H1 (cell line): Measurements from ENCODE around the gene HNRNPH3. TPM values are rescaled to one million over a fixed set of nuclear protein-coding genes. Genes with fewer than 3 reads are reported as not detected.

Experiments
- CTCF ChIA-PET: fragments of 300-600 bp; sonication (Branson Sonifier 250); formaldehyde crosslinking; loops from one replicate; lab custom pipeline; 2021; ENCODE audit not compliant: partially characterized antibody; lab: Charles Lee
- POLR2A ChIA-PET: fragments of 300-600 bp; sonication (Branson Sonifier 250); formaldehyde crosslinking; loops from one replicate; lab custom pipeline; 2021; ENCODE audit warnings: inconsistent platforms; ENCODE audit not compliant: partially characterized antibody; lab: Charles Lee
- DNase-seq, 2 experiments: peaks; one replicate each; pipeline versions ENCODE4 v3.0.0 to v3.0.0-alpha.2; 2010 to 2022; ENCODE audit warnings: low spot score in 2 of 2, low read depth in 1 of 2, mixed read lengths in 1 of 2
- FAIRE-seq: peaks from 2 replicates; lab custom pipeline; 2011; peaks lifted over from hg19 to GRCh38; lab: Jason Lieb, UNC
- H2AFZ ChIP-seq: 2 replicates; pipeline ENCODE4 v1.8.1; 2012; ENCODE audit warnings: low read length, inconsistent platforms
- H2AK5ac ChIP-seq: 2 replicates; pipeline ENCODE4 v1.6.1; 2013; ENCODE audit warnings: low read depth, low read length
- H2BK120ac ChIP-seq: replicated peaks from 2 replicates; pipeline ENCODE3; 2013; ENCODE audit warnings: low read depth, low read length, inconsistent platforms
- H2BK12ac ChIP-seq: 2 replicates; pipeline ENCODE4 v1.6.1; 2013; ENCODE audit warnings: low read depth, low read length
- H2BK15ac ChIP-seq: 2 replicates; pipeline ENCODE4 v1.6.1; 2013; ENCODE audit warnings: low read length
- H2BK20ac ChIP-seq: 2 replicates; pipeline ENCODE4 v1.6.1; 2013; ENCODE audit warnings: low read length
- H2BK5ac ChIP-seq: 2 replicates; pipeline ENCODE4 v1.6.1; 2013; ENCODE audit warnings: low read depth, low read length
- H3K14ac ChIP-seq: 2 replicates; pipeline ENCODE4 v1.6.1; 2013; ENCODE audit warnings: inconsistent platforms; ENCODE audit not compliant: insufficient read length
- H3K18ac ChIP-seq: 2 replicates; pipeline ENCODE4 v1.6.1; 2013; ENCODE audit warnings: low read length; ENCODE audit errors: extremely low read depth
- H3K23ac ChIP-seq: 2 replicates; pipeline ENCODE4 v1.6.1; 2013; ENCODE audit warnings: inconsistent platforms; ENCODE audit not compliant: insufficient read length
- H3K23me2 ChIP-seq: 2 replicates; pipeline ENCODE4 v1.6.1; 2013; ENCODE audit warnings: low read depth, low read length
- H3K27ac ChIP-seq: 2 replicates; pipeline ENCODE4 v1.6.1; 2011; ENCODE audit warnings: low read depth, low read length, inconsistent platforms
- H3K27me3 ChIP-seq, 4 experiments: replicated peaks in 1 of 4; 1 replicate in 1 of 4; 2 replicates in 3 of 4; pipeline versions ENCODE4 v1.6.1 to v1.8.1; 2011 to 2013; ENCODE audit warnings: low read length in 3 of 4, mild to moderate bottlenecking in 3 of 4, inconsistent platforms in 2 of 4, mixed read lengths in 2 of 4, moderate library complexity in 1 of 4; ENCODE audit not compliant: control insufficient read depth in 3 of 4, insufficient read depth in 3 of 4; ENCODE audit errors: extremely low read depth in 1 of 4
- H3K36me3 ChIP-seq, 4 experiments: 2 replicates each; pipeline versions ENCODE4 v1.6.1 to v1.8.1; 2011 to 2013; ENCODE audit warnings: mild to moderate bottlenecking in 4 of 4, low read length in 3 of 4, moderate library complexity in 2 of 4, control low read depth in 1 of 4, inconsistent platforms in 1 of 4; ENCODE audit not compliant: insufficient read depth in 4 of 4, control insufficient read depth in 2 of 4
- H3K4ac ChIP-seq: replicated peaks from 2 replicates; pipeline ENCODE3; 2013; ENCODE audit warnings: low read length, low read depth, mixed read lengths, inconsistent platforms; ENCODE audit not compliant: insufficient read length
- H3K4me1 ChIP-seq, 4 experiments: replicated peaks in 1 of 4; 1 replicate in 1 of 4; 2 replicates in 3 of 4; pipeline versions ENCODE4 v1.6.1 to v1.8.1; 2011 to 2013; ENCODE audit warnings: low read length in 3 of 4, inconsistent platforms in 2 of 4, mixed read lengths in 1 of 4; ENCODE audit not compliant: insufficient read depth in 4 of 4, control insufficient read depth in 3 of 4
- H3K4me2 ChIP-seq, 2 experiments: 2 replicates each; pipeline versions ENCODE4 v1.6.1 to v1.8.1; 2011 to 2013; ENCODE audit warnings: low read depth in 2 of 2, low read length in 2 of 2, control low read depth in 1 of 2, inconsistent platforms in 1 of 2, mild to moderate bottlenecking in 1 of 2; ENCODE audit not compliant: insufficient read depth in 1 of 2
- H3K4me3 ChIP-seq, 4 experiments: fragments of 200-600, 300-600 bp in 1 of 4; sonication (generic), shearing (Covaris generic), sonication (Bioruptor Twin) in 1 of 4; 2 replicates each; pipeline versions ENCODE4 v1.5.1 to v1.8.1; 2011 to 2016; ENCODE audit warnings: low read length in 4 of 4, low read depth in 3 of 4, control low read depth in 2 of 4, inconsistent platforms in 2 of 4, mild to moderate bottlenecking in 2 of 4, mixed read lengths in 1 of 4, moderate library complexity in 1 of 4; ENCODE audit not compliant: insufficient read depth in 2 of 4; ENCODE audit errors: extremely low read depth in 1 of 4
- H3K56ac ChIP-seq: replicated peaks from 2 replicates; pipeline ENCODE3; 2013; ENCODE audit warnings: low read depth, mild to moderate bottlenecking, mixed read lengths, low read length, inconsistent platforms; ENCODE audit not compliant: insufficient read length
- H3K79me1 ChIP-seq: 2 replicates; pipeline ENCODE4 v1.6.1; 2013; ENCODE audit warnings: low read depth, low read length, control low read depth
- H3K79me2 ChIP-seq, 2 experiments: 2 replicates each; pipeline versions ENCODE4 v1.6.1 to v1.8.1; 2012 to 2013; ENCODE audit warnings: low read length in 2 of 2, mild to moderate bottlenecking in 2 of 2, inconsistent platforms in 1 of 2; ENCODE audit not compliant: insufficient read depth in 2 of 2, control insufficient read depth in 1 of 2
- H3K9ac ChIP-seq, 4 experiments: replicated peaks in 1 of 4; 1 replicate in 1 of 4; 2 replicates in 3 of 4; pipeline versions ENCODE4 v1.6.1 to v1.8.1; 2011 to 2013; ENCODE audit warnings: low read depth in 3 of 4, low read length in 3 of 4, control low read depth in 2 of 4, mild to moderate bottlenecking in 2 of 4, moderate library complexity in 2 of 4, inconsistent platforms in 1 of 4; ENCODE audit errors: extremely low read depth in 1 of 4
- H3K9me3 ChIP-seq, 2 experiments: 2 replicates each; pipeline versions ENCODE4 v1.6.1 to v1.8.1; 2012 to 2013; ENCODE audit warnings: mild to moderate bottlenecking in 2 of 2, moderate library complexity in 2 of 2, control low read depth in 1 of 2, inconsistent platforms in 1 of 2, low read depth in 1 of 2, low read length in 1 of 2, mixed read lengths in 1 of 2; ENCODE audit not compliant: insufficient read depth in 2 of 2
- H4K20me1 ChIP-seq, 2 experiments: replicated peaks in 1 of 2; 2 replicates each; pipeline versions ENCODE3 to v1.8.1; 2011 to 2013; ENCODE audit warnings: inconsistent platforms in 2 of 2, low read length in 2 of 2, mild to moderate bottlenecking in 1 of 2; ENCODE audit not compliant: insufficient read depth in 2 of 2, control insufficient read depth in 1 of 2
- H4K5ac ChIP-seq: 2 replicates; pipeline ENCODE4 v1.6.1; 2013; ENCODE audit warnings: low read length, low read depth, mixed read lengths, inconsistent platforms; ENCODE audit not compliant: insufficient read length
- H4K8ac ChIP-seq: 2 replicates; pipeline ENCODE4 v1.8.0; 2013; ENCODE audit warnings: mild to moderate bottlenecking, moderate library complexity, low read length, inconsistent platforms; ENCODE audit not compliant: insufficient read depth; ENCODE audit errors: extremely low read depth
- H4K91ac ChIP-seq: replicated peaks from 2 replicates; pipeline ENCODE3; 2013; ENCODE audit warnings: low read length, mixed read lengths, inconsistent platforms; ENCODE audit not compliant: insufficient read length
- CHD1 ChIP-seq: IDR thresholded peaks from 2 replicates; pipeline ENCODE4 v1.6.1; 2012; ENCODE audit warnings: low read depth, low read length, improper control_type of control experiment
- CREB1 ChIP-seq: IDR thresholded peaks from 2 replicates; pipeline ENCODE4 v1.6.1; 2012; ENCODE audit warnings: inconsistent platforms
- CTBP2 ChIP-seq: IDR thresholded peaks from 2 replicates; pipeline ENCODE4 v1.7.0; 2011; ENCODE audit warnings: borderline replicate concordance, mild to moderate bottlenecking, moderate library complexity, mixed read lengths, low read length; ENCODE audit not compliant: insufficient read depth, insufficient read length
- HDAC2 ChIP-seq, 2 experiments: fragments of 300-600 bp in 1 of 2; sonication (generic) in 1 of 2; IDR thresholded peaks; 2 replicates each; pipeline ENCODE4 v1.6.1; 2011 to 2012; ENCODE audit warnings: low read depth in 2 of 2, low read length in 2 of 2, mild to moderate bottlenecking in 2 of 2, moderate library complexity in 2 of 2, borderline replicate concordance in 1 of 2, inconsistent platforms in 1 of 2
- KDM4A ChIP-seq: IDR thresholded peaks from one replicate; pipeline ENCODE4 v1.7.1; 2012; ENCODE audit warnings: low read depth, mild to moderate bottlenecking, moderate library complexity, low read length, inconsistent platforms; ENCODE audit not compliant: severe bottlenecking
- KDM5A ChIP-seq: fragments of 200-600 bp; IDR thresholded peaks from 2 replicates; pipeline ENCODE4 v1.7.1; 2012; ENCODE audit warnings: mild to moderate bottlenecking, low read length, inconsistent platforms, mixed read lengths
- NANOG ChIP-seq: IDR thresholded peaks from 2 replicates; pipeline ENCODE4 v1.6.1; 2011; ENCODE audit warnings: low read length, low read depth, mild to moderate bottlenecking, inconsistent platforms; ENCODE audit not compliant: insufficient read depth, poor library complexity, severe bottlenecking
- PHF8 ChIP-seq: fragments of 200-600 bp; sonication (generic); conservative IDR thresholded peaks from 2 replicates; pipeline ENCODE4 v1.7.1; 2012; ENCODE audit warnings: low read depth, mild to moderate bottlenecking, inconsistent platforms, low read length, moderate library complexity
- RBBP5 ChIP-seq: IDR thresholded peaks from 2 replicates; pipeline ENCODE4 v1.7.1; 2012; ENCODE audit warnings: low read depth, mild to moderate bottlenecking, inconsistent platforms, low read length, moderate library complexity, borderline replicate concordance
- SP2 ChIP-seq: IDR thresholded peaks from 2 replicates; pipeline ENCODE4 v1.6.1; 2012; ENCODE audit warnings: mild to moderate bottlenecking, low read length, inconsistent platforms
- SP4 ChIP-seq: IDR thresholded peaks from 2 replicates; pipeline ENCODE4 v1.6.1; 2012; ENCODE audit warnings: low read length, inconsistent platforms
- TBP ChIP-seq: IDR thresholded peaks from 2 replicates; pipeline ENCODE4 v1.6.1; 2011; ENCODE audit warnings: low read depth, low read length, improper control_type of control experiment
- WGBS, 2 experiments: shearing (Covaris generic) in 1 of 2; methylation state at CpG; one replicate each; pipeline versions ENCODE4 v1.1.6 to v1.1.7; 2013 to 2015; ENCODE audit warnings: low lambda C conversion rate in 2 of 2, mixed read lengths in 2 of 2, inconsistent platforms in 1 of 2, low coverage in 1 of 2, missing lambda C conversion rate in 1 of 2; ENCODE audit not compliant: insufficient replicate concordance in 2 of 2, insufficient coverage in 1 of 2, insufficient read length in 1 of 2; ENCODE audit errors: extremely low coverage in 1 of 2, missing lambda C conversion rate in 1 of 2; 5-methylcytosine and 5-hydroxymethylcytosine counted together
- polyA plus RNA-seq, 7 experiments: library from polyadenylated mRNA; depleted of rRNA in 3 of 7; stranded (reverse) in 5 of 7; unstranded in 2 of 7; fragments of >200 nt in 5 of 7; fragments of 200-250 nt in 2 of 7; gene quantifications; 1 replicate in 5 of 7; 2 replicates in 1 of 7; 4 replicates in 1 of 7; pipeline versions ENCODE4 v1.2.1 to v1.2.3, GENCODE V29; 2011 to 2013; ENCODE audit warnings: missing spikeins in 2 of 7, mixed read lengths in 2 of 7
- total RNA-seq: library from RNA; stranded (reverse); fragmentation: NEBNext Ultra II Directional; extraction: Animal tissue kit (Norgen Biotek cat#: 25700); gene quantifications from 2 replicates; pipeline ENCODE4 v1.2.1, GENCODE V29; 2021

HNRNPH3 gene
- total and polyA plus RNA-seq, 2 of the 8 experiments (the other 6 are each of a cell fraction or from before 2014, with no cell fraction given) = 63.2 to 230 TPM

DNA sequence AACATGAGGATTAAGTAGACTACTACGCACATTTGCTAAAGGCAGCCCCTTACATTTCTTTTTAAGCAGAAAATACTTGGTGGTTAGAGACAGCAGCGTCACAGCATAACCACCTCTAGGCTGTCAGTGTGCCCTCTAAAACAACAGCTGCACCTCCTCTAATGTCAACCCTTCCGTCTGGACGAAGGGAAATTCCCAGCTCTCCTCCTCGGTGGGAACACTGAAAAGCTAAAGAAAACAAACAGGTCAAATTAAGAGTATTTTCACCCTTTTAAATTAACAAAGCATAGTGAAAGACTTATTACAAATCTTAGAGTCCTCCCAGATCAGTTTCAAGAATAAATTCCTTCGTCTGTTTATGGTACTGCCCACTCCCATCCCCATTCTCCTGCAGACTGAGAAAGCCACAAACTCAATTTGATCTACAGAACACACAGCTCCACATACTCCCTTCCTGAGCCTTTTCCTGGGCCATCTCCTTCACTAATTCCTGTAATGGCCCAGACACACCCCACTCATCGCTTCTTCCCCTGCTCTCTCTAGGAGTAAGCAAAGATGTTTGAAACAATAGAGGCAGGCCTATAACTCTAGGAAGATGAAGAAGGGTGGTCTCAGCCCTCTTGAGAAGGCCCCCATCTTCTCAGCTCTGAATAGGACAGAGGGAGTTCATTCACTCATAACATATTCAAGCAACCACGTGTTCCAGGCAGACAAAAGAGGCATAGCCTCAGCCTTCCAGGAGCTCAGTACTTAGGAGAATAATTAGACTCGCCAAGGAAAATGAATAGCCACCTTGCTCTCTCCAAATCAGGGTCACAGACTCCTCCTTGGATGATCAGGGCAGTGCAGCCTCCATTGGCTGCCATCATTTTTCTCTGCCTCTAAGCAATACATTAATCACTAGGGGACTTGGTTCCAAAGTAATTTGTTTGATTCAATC, 47.5 kb upstream of the HNRNPH3 start:
- H2AFZ ChIP-seq = no peak overlapping the region
- H3K27ac ChIP-seq = no peak overlapping the region
- CTCF ChIA-PET = interaction anchor here (0.8 to 2.6 kb wide), 4 partner anchors 17 to 75 kb away, joined by 3 to 14 read pairs (median 4); no protein-coding TSS in a partner anchor

More for the DNA sequence above, 47.5 kb upstream of the HNRNPH3 start:
- H2BK20ac ChIP-seq = no peak overlapping the region
- no peak overlapping the region for H4K8ac ChIP-seq
- H3K27me3 ChIP-seq = no peaks in the 10 kb centered on the region
- H3K36me3 ChIP-seq = no peaks in the 10 kb centered on the region
- no peak overlapping the region for H3K23ac ChIP-seq
- no peak overlapping the region for H2BK120ac ChIP-seq
- no peak overlapping the region for H2BK5ac ChIP-seq
- H3K9ac ChIP-seq = no peak overlapping the region
- H3K79me1 ChIP-seq = no peaks in the 10 kb centered on the region
- H3K18ac ChIP-seq = no peak overlapping the region
- WGBS, 2 experiments = 83% methylated on average over 9 of the region's 9 CpGs; no CpG with 5 or more reads in 1 of the 2 experiments
- TF ChIP-seq TBP (no peak), HDAC2 (IDR thresholded peaks at IDR 0.05; ENCODE audit: borderline replicate concordance in 1 of 2, low read depth in 2 of 2, low read length in 2 of 2) (no peak), CHD1 (no peak), SP4 (no peak), NANOG (no peak), RBBP5 (no peak), CREB1 (no peak), SP2 (no peak), KDM4A (no peak), KDM5A (no peak), CTBP2 (no peak), PHF8 (no peak)
- TF ChIP-seq, all 59 proteins: peak for 0
- FAIRE-seq (no peak), DNase-seq (no peak)
- Histone ChIP-seq H2BK12ac (no peak overlapping the region), H4K20me1 (no peaks in the 10 kb centered on the region), H4K5ac (no peak overlapping the region), H2AK5ac (no peak overlapping the region), H3K4ac (no peak overlapping the region), H3K4me2 (no peak overlapping the region), H3K79me2 (no peaks in the 10 kb centered on the region), H3K9me3 (peaks cover 0 to 3% of the 10 kb centered on the region in 2 experiments; a peak in 1 of 4 replicates), H2BK15ac (no peak overlapping the region), H4K91ac (no peak overlapping the region), H3K4me3 (no peak overlapping the region), H3K4me1 (no peaks in the 10 kb centered on the region), H3K23me2 (no peaks in the 10 kb centered on the region), H3K56ac (no peak overlapping the region), H3K14ac (no peak overlapping the region)
- POLR2A ChIA-PET = no interaction called here
